ENCODE results near the gene ATG9A. TPM values are rescaled to one million over a fixed set of nuclear protein-coding genes. Genes with fewer than 3 reads are reported as not detected.

ATG9A gene
- total and polyA plus RNA-seq, 2 of the 8 experiments (the other 6 are each of a cell fraction or from before 2014, with no cell fraction given), result 43.6 to 66.8 TPM

DNA sequence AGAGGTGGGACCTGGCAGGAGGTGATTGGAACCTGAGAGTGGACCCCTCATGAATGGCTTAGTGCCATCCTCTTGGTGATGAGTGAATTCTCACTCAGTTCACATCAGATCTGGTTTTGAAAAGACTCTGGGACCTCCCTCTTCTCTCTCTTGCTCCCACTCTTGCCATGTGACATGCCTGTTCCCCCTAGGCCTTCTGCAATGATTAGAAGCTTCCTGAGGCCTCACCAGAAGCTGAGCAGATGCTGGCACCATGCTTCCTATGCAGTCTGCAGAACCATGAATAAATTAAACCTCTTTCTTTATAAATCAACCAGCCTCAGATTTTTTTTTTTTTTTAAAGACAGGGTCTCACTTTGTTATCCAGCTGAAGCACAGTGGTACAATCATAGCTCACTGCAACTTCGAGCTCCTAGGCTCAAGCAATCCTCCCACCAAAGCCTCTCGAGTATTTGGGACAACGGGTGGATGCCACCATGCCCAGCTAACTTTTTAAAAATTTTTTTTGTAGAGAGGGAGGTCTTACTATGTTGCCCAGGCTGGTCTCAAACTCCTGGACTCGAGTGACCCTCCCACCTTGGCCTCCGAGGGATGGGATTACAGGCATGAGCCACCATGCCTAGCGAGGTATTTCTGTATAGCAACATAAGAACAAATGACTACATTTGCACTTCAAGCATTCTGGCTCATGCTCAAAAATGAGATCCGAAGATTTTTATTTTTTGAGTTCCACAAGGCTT lies 24.8 kb downstream of the ATG9A start:
- POLR2A ChIA-PET (ENCODE audit: partially characterized antibody), result interaction anchor here (1.2 to 6.1 kb wide), 2 partner anchors 9 to 14 kb away, joined by 3 to 101 read pairs; partner anchors contain the start of gene ABCB6
- Histone ChIP-seq H3K23ac (ENCODE audit: insufficient read length) (no peak overlapping the region), H3K56ac (replicated peaks; ENCODE audit: insufficient read length, low read depth, low read length) (no peak overlapping the region), H3K9me3 (ENCODE audit: insufficient read depth in 2 of 2, low read depth in 1 of 2, low read length in 1 of 2) (no peaks in the 10 kb centered on the region; a peak in 1 of 4 replicates), H3K23me2 (ENCODE audit: low read depth, low read length) (peaks cover 10% of the 10 kb centered on the region), H3K79me1 (ENCODE audit: low read depth, low read length) (no peaks in the 10 kb centered on the region), H4K5ac (ENCODE audit: insufficient read length, low read depth, low read length) (no peak overlapping the region), H3K79me2 (ENCODE audit: control insufficient read depth in 1 of 2, insufficient read depth in 2 of 2, low read length in 2 of 2) (no peaks in the 10 kb centered on the region), H2AK5ac (ENCODE audit: low read depth, low read length) (no peak overlapping the region), H3K4me1 (replicated peaks in 1 of 4; ENCODE audit: control insufficient read depth in 3 of 4, insufficient read depth in 4 of 4, low read length in 3 of 4) (peaks cover 0 to 6% (median 3%) of the 10 kb centered on the region in 4 experiments; a peak in 5 of 7 replicates), H2BK12ac (ENCODE audit: low read depth, low read length) (no peak overlapping the region), H2BK20ac (ENCODE audit: low read length) (no peak overlapping the region), H2BK15ac (ENCODE audit: low read length) (no peak overlapping the region), H3K18ac (ENCODE audit: extremely low read depth, low read length) (no peak overlapping the region), H3K27me3 (replicated peaks in 1 of 4; ENCODE audit: control insufficient read depth in 3 of 4, extremely low read depth in 1 of 4, insufficient read depth in 3 of 4, low read length in 3 of 4) (no peaks in the 10 kb centered on the region), H4K20me1 (replicated peaks in 1 of 2; ENCODE audit: control insufficient read depth in 1 of 2, insufficient read depth in 2 of 2, low read length in 2 of 2) (peaks cover 0 to 2% of the 10 kb centered on the region in 2 experiments), H2BK120ac (replicated peaks; ENCODE audit: low read depth, low read length) (no peak overlapping the region), H3K14ac (ENCODE audit: insufficient read length) (no peak overlapping the region), H2BK5ac (ENCODE audit: low read depth, low read length) (no peak overlapping the region), H3K4me2 (ENCODE audit: insufficient read depth in 1 of 2, low read depth in 2 of 2, low read length in 2 of 2) (no peak overlapping the region), H3K36me3 (ENCODE audit: control insufficient read depth in 2 of 4, insufficient read depth in 4 of 4, low read length in 3 of 4) (peaks cover 0 to 4% (median 0%) of the 10 kb centered on the region in 4 experiments; a peak in 1 of 8 replicates), H3K27ac (ENCODE audit: low read depth, low read length) (no peak overlapping the region), H2AFZ (ENCODE audit: low read length) (no peak overlapping the region), H3K4me3 (ENCODE audit: extremely low read depth in 1 of 4, insufficient read depth in 2 of 4, low read depth in 3 of 4, low read length in 4 of 4) (no peak overlapping the region), H4K8ac (ENCODE audit: extremely low read depth, insufficient read depth, low read length) (no peak overlapping the region), H4K91ac (replicated peaks; ENCODE audit: insufficient read length, low read length) (no peak overlapping the region), H3K9ac (replicated peaks in 1 of 4; ENCODE audit: extremely low read depth in 1 of 4, low read depth in 3 of 4, low read length in 3 of 4) (no peak overlapping the region), H3K4ac (replicated peaks; ENCODE audit: insufficient read length, low read depth, low read length) (no peak overlapping the region)
- 87% methylated on average over 7 of the region's 7 CpGs; no CpG with 5 or more reads in 1 of the 2 experiments for WGBS, 2 experiments (ENCODE audit: extremely low coverage in 1 of 2, insufficient coverage in 1 of 2, insufficient read length in 1 of 2, insufficient replicate concordance in 2 of 2, low coverage in 1 of 2, low lambda C conversion rate in 2 of 2, missing lambda C conversion rate in 1 of 2)
- FAIRE-seq (no peak), DNase-seq (ENCODE audit: low read depth in 1 of 2, low spot score in 2 of 2) (no peak)
- CTCF ChIA-PET (ENCODE audit: partially characterized antibody), result interaction anchor here (0.6 to 2.0 kb wide), 4 partner anchors 13 to 128 kb away, joined by 4 to 6 read pairs (median 4); no protein-coding TSS in a partner anchor
- TF ChIP-seq POLR2AphosphoS5 (IDR thresholded peaks at IDR 0.05; ENCODE audit: low read depth, low read length) (no peak), CEBPB (IDR thresholded peaks at IDR 0.05; ENCODE audit: low read depth, low read length) (no peak), GTF2F1 (IDR thresholded peaks at IDR 0.05; ENCODE audit: borderline replicate concordance, low read depth, low read length) (no peak), CHD2 (IDR thresholded peaks at IDR 0.05; ENCODE audit: low read length) (no peak)
- TF ChIP-seq, protein P1, sequence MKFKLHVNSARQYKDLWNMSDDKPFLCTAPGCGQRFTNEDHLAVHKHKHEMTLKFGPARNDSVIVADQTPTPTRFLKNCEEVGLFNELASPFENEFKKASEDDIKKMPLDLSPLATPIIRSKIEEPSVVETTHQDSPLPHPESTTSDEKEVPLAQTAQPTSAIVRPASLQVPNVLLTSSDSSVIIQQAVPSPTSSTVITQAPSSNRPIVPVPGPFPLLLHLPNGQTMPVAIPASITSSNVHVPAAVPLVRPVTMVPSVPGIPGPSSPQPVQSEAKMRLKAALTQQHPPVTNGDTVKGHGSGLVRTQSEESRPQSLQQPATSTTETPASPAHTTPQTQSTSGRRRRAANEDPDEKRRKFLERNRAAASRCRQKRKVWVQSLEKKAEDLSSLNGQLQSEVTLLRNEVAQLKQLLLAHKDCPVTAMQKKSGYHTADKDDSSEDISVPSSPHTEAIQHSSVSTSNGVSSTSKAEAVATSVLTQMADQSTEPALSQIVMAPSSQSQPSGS (IDR thresholded peaks at IDR 0.05; ENCODE audit: low read length), result no peak
